OCI-LY7 (cell line): ENCODE data around the gene PTPRM.

ENCODE experiments used
- EZH2phosphoT487 ChIP-seq: fragments of 200-600 bp; sonication (generic); IDR thresholded peaks from 2 replicates; pipeline ENCODE4 v1.6.1; 2018; ENCODE audit warnings: low read depth, borderline replicate concordance, mild to moderate bottlenecking, mixed run types, antibody characterized with exemption, low read length, moderate library complexity, mixed read lengths
- TF ChIP-seq, protein P1 (sequence below): fragments of 200-600 bp; sonication (generic); conservative IDR thresholded peaks from 2 replicates; pipeline ENCODE4 v1.5.1; 2014; ENCODE audit warnings: mild to moderate bottlenecking, antibody characterized with exemption, low read length, moderate library complexity, mixed read lengths

DNA sequence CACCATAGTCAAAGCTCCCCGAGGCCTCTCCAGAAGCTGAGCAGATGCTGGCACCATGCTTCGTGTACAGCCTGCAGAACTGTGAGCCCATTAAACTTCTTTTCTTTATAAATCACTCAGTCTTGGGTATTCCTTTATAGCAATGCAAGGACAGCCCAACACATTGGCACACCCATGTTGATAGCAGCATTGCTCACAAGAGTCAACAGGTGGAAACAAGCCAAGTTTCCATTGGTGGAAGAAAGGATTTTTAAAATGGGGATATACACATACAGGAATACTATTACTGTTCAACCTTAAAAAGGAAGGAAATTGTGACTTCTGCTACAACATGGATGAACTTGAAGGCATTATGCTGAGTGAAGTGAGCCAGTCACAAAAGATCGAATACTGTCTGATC lies 855.3 kb downstream of the PTPRM start:
- TF ChIP-seq, protein P1, sequence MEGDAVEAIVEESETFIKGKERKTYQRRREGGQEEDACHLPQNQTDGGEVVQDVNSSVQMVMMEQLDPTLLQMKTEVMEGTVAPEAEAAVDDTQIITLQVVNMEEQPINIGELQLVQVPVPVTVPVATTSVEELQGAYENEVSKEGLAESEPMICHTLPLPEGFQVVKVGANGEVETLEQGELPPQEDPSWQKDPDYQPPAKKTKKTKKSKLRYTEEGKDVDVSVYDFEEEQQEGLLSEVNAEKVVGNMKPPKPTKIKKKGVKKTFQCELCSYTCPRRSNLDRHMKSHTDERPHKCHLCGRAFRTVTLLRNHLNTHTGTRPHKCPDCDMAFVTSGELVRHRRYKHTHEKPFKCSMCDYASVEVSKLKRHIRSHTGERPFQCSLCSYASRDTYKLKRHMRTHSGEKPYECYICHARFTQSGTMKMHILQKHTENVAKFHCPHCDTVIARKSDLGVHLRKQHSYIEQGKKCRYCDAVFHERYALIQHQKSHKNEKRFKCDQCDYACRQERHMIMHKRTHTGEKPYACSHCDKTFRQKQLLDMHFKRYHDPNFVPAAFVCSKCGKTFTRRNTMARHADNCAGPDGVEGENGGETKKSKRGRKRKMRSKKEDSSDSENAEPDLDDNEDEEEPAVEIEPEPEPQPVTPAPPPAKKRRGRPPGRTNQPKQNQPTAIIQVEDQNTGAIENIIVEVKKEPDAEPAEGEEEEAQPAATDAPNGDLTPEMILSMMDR, result no peak
- TF ChIP-seq EZH2phosphoT487, result no peak
